Natural killer cell (primary cell): ENCODE data around the gene OR13J1. TPM values are rescaled to one million over a fixed set of nuclear protein-coding genes. Genes with fewer than 3 reads are reported as not detected.

Experiments used
- ATAC-seq, 3 donors: fragments of 150-1000 bp in 2 of 3; fragments of 200-7000 bp in 1 of 3; cut with Tn5 transposase; 1 replicate in 1 of 3; 2 replicates in 2 of 3; pipeline ENCODE4 v1.10.0; 2021; ENCODE audit warnings: mild to moderate bottlenecking in 2 of 3, moderate library complexity in 2 of 3
- DNase-seq, 2 donors: peaks; one replicate each; pipeline versions ENCODE4 v3.0.0 to v3.0.0-alpha.2; 2013 to 2021; ENCODE audit warnings: mixed read lengths in 1 of 2
- H3K27ac ChIP-seq: one replicate; pipeline ENCODE4 v1.5.1; 2013; ENCODE audit warnings: mild to moderate bottlenecking, low read length
- H3K27me3 ChIP-seq: one replicate; pipeline ENCODE4 v1.6.1; 2013; ENCODE audit warnings: low read length; ENCODE audit not compliant: control insufficient read depth, insufficient read depth
- H3K36me3 ChIP-seq: one replicate; pipeline ENCODE4 v1.6.1; 2013; ENCODE audit warnings: low read length; ENCODE audit not compliant: control insufficient read depth, insufficient read depth
- H3K4me1 ChIP-seq: one replicate; pipeline ENCODE4 v1.6.1; 2013; ENCODE audit warnings: low read length; ENCODE audit not compliant: control insufficient read depth, insufficient read depth
- H3K4me3 ChIP-seq: one replicate; pipeline ENCODE4 v1.5.1; 2013; ENCODE audit warnings: low read length
- H3K9me3 ChIP-seq: one replicate; pipeline ENCODE4 v1.6.1; 2013; ENCODE audit warnings: low read length; ENCODE audit not compliant: control insufficient read depth, insufficient read depth
- H3K27ac Mint-ChIP-seq, 2 donors: one replicate each; pipeline ENCODE4 v1.8.0; 2022; ENCODE audit warnings: mild to moderate bottlenecking in 2 of 2, mixed read lengths in 2 of 2, moderate library complexity in 1 of 2
- H3K27me3 Mint-ChIP-seq, 2 donors: one replicate each; pipeline ENCODE4 v1.8.0; 2022; ENCODE audit warnings: low read depth in 2 of 2, mixed read lengths in 2 of 2
- H3K36me3 Mint-ChIP-seq: one replicate; pipeline ENCODE4 v1.8.0; 2022; ENCODE audit warnings: mixed read lengths
- H3K4me1 Mint-ChIP-seq, 2 donors: one replicate each; pipeline ENCODE4 v1.8.0; 2022; ENCODE audit warnings: mixed read lengths in 2 of 2
- H3K4me3 Mint-ChIP-seq: one replicate; pipeline ENCODE4 v1.8.0; 2022; ENCODE audit warnings: mild to moderate bottlenecking, moderate library complexity, mixed read lengths
- H3K9me3 Mint-ChIP-seq, 2 donors: one replicate each; pipeline ENCODE4 v1.8.0; 2022; ENCODE audit warnings: mixed read lengths in 2 of 2
- intact Hi-C: fragments of 100-400 bp; cut with micrococcal nuclease; formaldehyde crosslinking; loops from one replicate; pipeline ENCODE4 v1.14.2; 2022
- total RNA-seq, 4 donors: library from RNA; stranded (reverse); fragments of 120-200 nt in 1 of 4; gene quantifications; one replicate each; pipeline versions ENCODE4 v1.2.3 to v1.2.4, GENCODE V29; 2013 to 2022
- TF ChIP-seq, protein P1 (sequence below): fragments of 200-600 bp; IDR thresholded peaks from one replicate; pipeline ENCODE4 v1.8.0; 2022; ENCODE audit warnings: antibody characterized with exemption

The OR13J1 gene
- total RNA-seq, 3 donors from 2014 or later (not counting 1 experiment from before 2014, with no cell fraction given) = not detected

DNA sequence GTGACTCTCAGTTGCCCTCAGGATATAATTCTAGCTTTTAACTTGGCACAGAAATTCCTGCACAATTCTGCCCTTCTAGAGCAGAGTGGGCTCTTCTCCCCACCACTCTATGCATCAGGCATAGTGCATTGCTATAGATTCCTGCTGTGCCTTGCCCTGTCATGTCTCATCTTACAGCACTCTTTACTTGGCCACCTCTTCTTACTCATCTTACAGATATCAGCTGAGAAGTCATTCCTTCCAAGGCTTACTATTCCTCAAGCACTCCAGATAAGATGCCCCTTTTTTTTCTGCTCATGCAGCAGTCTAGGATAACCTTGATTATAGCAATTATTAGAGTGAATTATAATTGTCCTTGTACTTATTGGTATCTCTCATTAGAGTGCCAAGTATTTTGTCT is 47.3 kb downstream of the OR13J1 start:
- Mint-ChIP-seq H3K27ac (no peak overlapping the region), H3K4me3 (no peak overlapping the region), H3K9me3 (no peaks in the 10 kb centered on the region), H3K36me3 (no peaks in the 10 kb centered on the region), H3K4me1 (peaks cover 5 to 9% of the 10 kb centered on the region in 2 donors), H3K27me3 (no peaks in the 10 kb centered on the region)
- Histone ChIP-seq H3K27ac (no peak overlapping the region), H3K4me3 (no peak overlapping the region), H3K9me3 (no peaks in the 10 kb centered on the region), H3K36me3 (no peaks in the 10 kb centered on the region), H3K4me1 (no peaks in the 10 kb centered on the region), H3K27me3 (no peaks in the 10 kb centered on the region)
- TF ChIP-seq, protein P1, sequence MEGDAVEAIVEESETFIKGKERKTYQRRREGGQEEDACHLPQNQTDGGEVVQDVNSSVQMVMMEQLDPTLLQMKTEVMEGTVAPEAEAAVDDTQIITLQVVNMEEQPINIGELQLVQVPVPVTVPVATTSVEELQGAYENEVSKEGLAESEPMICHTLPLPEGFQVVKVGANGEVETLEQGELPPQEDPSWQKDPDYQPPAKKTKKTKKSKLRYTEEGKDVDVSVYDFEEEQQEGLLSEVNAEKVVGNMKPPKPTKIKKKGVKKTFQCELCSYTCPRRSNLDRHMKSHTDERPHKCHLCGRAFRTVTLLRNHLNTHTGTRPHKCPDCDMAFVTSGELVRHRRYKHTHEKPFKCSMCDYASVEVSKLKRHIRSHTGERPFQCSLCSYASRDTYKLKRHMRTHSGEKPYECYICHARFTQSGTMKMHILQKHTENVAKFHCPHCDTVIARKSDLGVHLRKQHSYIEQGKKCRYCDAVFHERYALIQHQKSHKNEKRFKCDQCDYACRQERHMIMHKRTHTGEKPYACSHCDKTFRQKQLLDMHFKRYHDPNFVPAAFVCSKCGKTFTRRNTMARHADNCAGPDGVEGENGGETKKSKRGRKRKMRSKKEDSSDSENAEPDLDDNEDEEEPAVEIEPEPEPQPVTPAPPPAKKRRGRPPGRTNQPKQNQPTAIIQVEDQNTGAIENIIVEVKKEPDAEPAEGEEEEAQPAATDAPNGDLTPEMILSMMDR = no peak
- intact Hi-C loops = no loop called here
- ATAC-seq (no peak), DNase-seq (no peak)

DNA sequence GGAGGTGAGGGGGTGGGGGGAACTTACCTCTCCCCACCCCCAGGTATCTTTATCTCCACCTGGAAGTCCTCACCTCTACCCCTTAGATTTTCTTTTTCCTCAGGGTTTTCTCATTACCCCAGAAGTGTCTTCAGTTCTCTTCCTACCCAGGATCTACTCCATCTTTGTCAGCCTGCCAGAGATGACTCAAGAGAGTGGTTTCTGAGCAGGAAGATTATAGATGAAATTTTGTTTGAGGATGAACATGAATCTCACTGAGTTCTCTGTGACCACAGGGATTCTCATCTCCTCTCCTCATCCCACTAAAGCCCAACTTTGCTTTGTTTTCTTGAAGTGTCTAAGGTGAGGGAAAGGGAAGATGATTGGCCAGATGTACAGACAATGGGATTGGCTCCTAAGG is 50.1 kb downstream of the OR13J1 start:
- no peaks in the 10 kb centered on the region for H3K36me3 ChIP-seq
- H3K4me3 ChIP-seq = no peak overlapping the region
- Mint-ChIP-seq H3K9me3 (no peaks in the 10 kb centered on the region), H3K36me3 (no peaks in the 10 kb centered on the region), H3K27me3 (no peaks in the 10 kb centered on the region), H3K4me3 (no peak overlapping the region), H3K4me1 (peaks cover 8 to 14% of the 10 kb centered on the region in 2 donors), H3K27ac (no peak overlapping the region)
- H3K27me3 ChIP-seq = no peaks in the 10 kb centered on the region
- DNase-seq (no peak), ATAC-seq (no peak)
- TF ChIP-seq, protein P1 = no peak
- no peaks in the 10 kb centered on the region for H3K9me3 ChIP-seq
- no peak overlapping the region for H3K27ac ChIP-seq
- intact Hi-C loops = no loop called here
- peaks cover 3% of the 10 kb centered on the region for H3K4me1 ChIP-seq

Other genes starting within 250 kb of the OR13J1 start
- gene SIT1, start 219.5 kb downstream of the OR13J1 start, total RNA-seq = 1 to 10 TPM in 2 of 3 donors, not detected in 1; 1.2 to 1.4 TPM
- gene RMRP, start 212.4 kb downstream of the OR13J1 start, total RNA-seq = 1,000 to 10,000 TPM; 5,042 to 6,602 (median 5,874) TPM
- 10 to 100 TPM; 30.9 to 37.9 (median 36.8) TPM for gene CCDC107, start 212.1 kb downstream of the OR13J1 start, total RNA-seq
- gene ARHGEF39, start 205.2 kb downstream of the OR13J1 start, total RNA-seq = 1 to 10 TPM; 1.3 to 3.2 (median 1.5) TPM
- gene CA9, start 196.5 kb downstream of the OR13J1 start, total RNA-seq = not detected
- gene TPM2, start 180.5 kb downstream of the OR13J1 start, total RNA-seq = 10 to 100 TPM; 20.9 to 23.8 (median 22.9) TPM
- gene TLN1, start 138.2 kb downstream of the OR13J1 start, total RNA-seq = 100 to 1,000 TPM; 509 to 552 (median 528) TPM
- 10 to 100 TPM; 15.7 to 19.7 (median 18.8) TPM for gene CREB3, start 137.7 kb downstream of the OR13J1 start, total RNA-seq
- gene GBA2, start 121.2 kb downstream of the OR13J1 start, total RNA-seq = 100 to 1,000 TPM in 2 of 3 donors, 10 to 100 TPM in 1; 76.4 to 118 (median 101) TPM
- gene RGP1, start 121.1 kb downstream of the OR13J1 start, total RNA-seq = 10 to 100 TPM; 22.3 to 26.4 (median 23.3) TPM
- gene MSMP, start 116.1 kb downstream of the OR13J1 start, total RNA-seq = not detected
- 1 to 10 TPM; 2.1 to 2.7 (median 2.4) TPM for gene NPR2, start 78.8 kb downstream of the OR13J1 start, total RNA-seq
- gene SPAG8, start 58.1 kb downstream of the OR13J1 start, total RNA-seq = 1 to 10 TPM; 2.0 to 2.4 (median 2.1) TPM
- gene HINT2, start 55.4 kb downstream of the OR13J1 start, total RNA-seq = 10 to 100 TPM; 25.8 to 27.5 (median 25.9) TPM
- gene FAM221B, start 41.7 kb downstream of the OR13J1 start, total RNA-seq = not detected
- 1 to 10 TPM; 5.2 to 7.8 (median 5.4) TPM for gene TMEM8B, start 41.2 kb downstream of the OR13J1 start, total RNA-seq
- gene HRCT1, start 35.8 kb upstream of the OR13J1 start, total RNA-seq = not detected
- not detected for gene SPAAR, start 39.1 kb upstream of the OR13J1 start, total RNA-seq
- not detected for gene OR2S2, start 87.8 kb upstream of the OR13J1 start, total RNA-seq
- gene RECK, start 166.5 kb upstream of the OR13J1 start, total RNA-seq = 10 to 100 TPM in 1 of 3 donors, 1 to 10 TPM in 2; 7.4 to 10.3 (median 8.0) TPM